ENCODE measurements around the gene CRTAC1. TPM values are rescaled to one million over a fixed set of nuclear protein-coding genes. Genes with fewer than 3 reads are reported as not detected.

Gene CRTAC1
- total RNA-seq (2013) = not detected
- polyA plus RNA-seq (not detected), polyA minus RNA-seq (not detected in 2 replicates), total RNA-seq (0 to 0.60 (median 0.08) reads per million in 11 experiments)

DNA sequence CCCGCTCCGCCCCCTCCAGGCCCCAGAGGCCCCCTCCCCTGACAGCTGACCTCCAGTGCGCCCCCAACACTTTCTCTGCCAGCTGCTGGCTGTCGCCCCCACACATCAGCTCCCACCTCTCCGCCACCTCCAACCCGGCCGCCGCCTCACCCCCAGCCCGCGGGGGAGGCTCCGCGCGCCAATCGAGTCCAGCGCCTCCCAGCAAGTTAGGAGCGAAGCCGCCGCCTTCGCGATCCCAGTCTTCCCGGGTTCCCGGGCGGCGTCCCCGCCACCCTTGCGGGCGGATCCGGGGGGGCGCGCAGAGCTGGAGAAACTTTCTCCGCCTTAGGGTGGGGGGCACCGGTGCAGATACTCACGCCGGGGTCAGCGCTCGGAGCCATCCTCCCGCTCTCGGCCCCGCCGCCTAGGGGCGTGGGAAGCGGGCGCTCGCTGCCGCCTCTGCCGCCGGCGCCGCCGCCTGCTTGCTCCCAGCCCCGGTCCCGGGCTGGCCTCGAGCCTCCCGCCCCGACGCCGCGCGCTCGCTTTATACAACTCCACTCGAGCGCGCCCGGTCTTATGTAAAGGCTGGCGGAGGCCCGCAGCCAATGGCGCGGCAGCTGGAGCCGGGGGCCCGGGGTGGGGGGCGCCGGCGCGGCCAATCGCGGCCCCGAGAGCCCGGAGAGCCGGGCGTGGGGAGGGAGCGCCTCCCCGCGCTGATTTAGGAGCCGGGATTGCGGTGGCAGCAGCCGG lies at the start of gene CRTAC1:
CRTAC1 (minus strand) TSS at position 529 of the 729 bp plus-strand sequence; CDS start at position 380, 149 bp downstream.
- Histone ChIP-seq H3K27me3 (ENCODE audit: control insufficient read depth in 2 of 2, insufficient read depth in 2 of 2, low read length in 2 of 2) (peaks cover 61 to 69% of the 10 kb centered on the region in 2 donors), H3K4me3 (replicated peaks in 1 of 3; ENCODE audit: low read depth in 2 of 3, low read length in 3 of 3) (no peak within 1 kb of the TSS), H4K20me1 (ENCODE audit: insufficient read depth, low read length) (no peaks in the 10 kb centered on the region), H3K9ac (ENCODE audit: insufficient read depth, low read length, poor library complexity, severe bottlenecking) (no peak within 1 kb of the TSS), H3K4me2 (replicated peaks; ENCODE audit: extremely low read depth, low read length, poor library complexity, severe bottlenecking) (no peak within 1 kb of the TSS), H3K4me1 (ENCODE audit: control insufficient read depth in 1 of 2, insufficient read depth in 2 of 2, low read length in 2 of 2) (no peaks in the 10 kb centered on the region), H3K9me3 (replicated peaks in 1 of 2; ENCODE audit: control insufficient read depth in 1 of 2, insufficient read depth in 1 of 2, low read length in 2 of 2) (peaks cover 0 to 24% of the 10 kb centered on the region in 2 donors), H2AFZ (ENCODE audit: insufficient read depth, low read depth, low read length, poor library complexity, severe bottlenecking) (no peak within 1 kb of the TSS), H3K27ac (ENCODE audit: low read depth in 1 of 2, low read length in 2 of 2) (no peak within 1 kb of the TSS), H3K79me2 (ENCODE audit: insufficient read depth, low read length) (no peaks in the 10 kb centered on the region), H3K36me3 (replicated peaks in 1 of 2; ENCODE audit: control insufficient read depth in 1 of 2, insufficient read depth in 2 of 2, low read length in 2 of 2) (no peaks in the 10 kb centered on the region)
- no peak for DNase-seq
- Mint-ChIP-seq H3K27ac (peak within 1 kb of the TSS in 1 of 7 donors; percentile 58), H3K4me1 (no peaks in the 10 kb centered on the region), H3K36me3 (peaks cover 0 to 5% of the 10 kb centered on the region in 2 donors), H3K4me3 (peak within 1 kb of the TSS in 1 of 2 donors; percentile 65), H3K9me3 (peaks cover 0 to 12% (median 0%) of the 10 kb centered on the region in 7 donors), H3K27me3 (ENCODE audit: low read depth in 3 of 3) (peaks cover 68 to 83% (median 77%) of the 10 kb centered on the region in 3 donors)
- 2% methylated on average over 85 of the region's 86 CpGs for WGBS (ENCODE audit: insufficient coverage)
- intact Hi-C loops (cut with micrococcal nuclease) = no loop called here
- no peak for TF ChIP-seq CTCF (IDR thresholded peaks at IDR 0.05)

DNA sequence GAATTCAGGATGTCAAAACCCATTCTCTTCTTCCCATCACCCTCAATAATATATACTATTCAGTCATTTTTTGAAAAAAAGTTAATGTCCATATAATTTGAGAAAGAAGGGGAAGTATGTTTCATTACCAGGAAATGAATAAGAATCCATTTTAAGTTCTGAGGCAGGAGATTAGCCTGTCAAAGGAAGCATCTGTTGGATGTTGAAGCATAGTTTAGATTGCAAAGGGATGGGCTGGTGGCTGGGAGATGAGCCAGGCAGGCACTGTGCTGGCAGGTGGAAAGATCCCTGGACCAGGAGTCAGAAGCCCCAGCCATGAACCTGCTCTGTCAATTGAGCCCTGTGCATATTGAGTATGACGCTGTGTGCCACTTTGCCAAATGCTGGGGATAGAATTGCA lies 48.4 kb upstream of the CRTAC1 start:
- Histone ChIP-seq H3K9me3 (replicated peaks in 1 of 2; ENCODE audit: control insufficient read depth in 1 of 2, insufficient read depth in 1 of 2, low read length in 2 of 2) (no peaks in the 10 kb centered on the region), H3K4me2 (replicated peaks; ENCODE audit: extremely low read depth, low read length, poor library complexity, severe bottlenecking) (no peak overlapping the region), H2AFZ (ENCODE audit: insufficient read depth, low read depth, low read length, poor library complexity, severe bottlenecking) (no peak overlapping the region), H3K79me2 (ENCODE audit: insufficient read depth, low read length) (no peaks in the 10 kb centered on the region), H3K27me3 (ENCODE audit: control insufficient read depth in 2 of 2, insufficient read depth in 2 of 2, low read length in 2 of 2) (peaks cover 4 to 6% of the 10 kb centered on the region in 2 donors), H3K9ac (ENCODE audit: insufficient read depth, low read length, poor library complexity, severe bottlenecking) (no peak overlapping the region), H4K20me1 (ENCODE audit: insufficient read depth, low read length) (no peaks in the 10 kb centered on the region), H3K4me3 (replicated peaks in 1 of 3; ENCODE audit: low read depth in 2 of 3, low read length in 3 of 3) (no peak overlapping the region), H3K27ac (ENCODE audit: low read depth in 1 of 2, low read length in 2 of 2) (no peak overlapping the region), H3K4me1 (ENCODE audit: control insufficient read depth in 1 of 2, insufficient read depth in 2 of 2, low read length in 2 of 2) (peaks cover 9 to 12% of the 10 kb centered on the region in 2 donors), H3K36me3 (replicated peaks in 1 of 2; ENCODE audit: control insufficient read depth in 1 of 2, insufficient read depth in 2 of 2, low read length in 2 of 2) (no peaks in the 10 kb centered on the region)
- Mint-ChIP-seq H3K4me3 (no peak overlapping the region), H3K9me3 (peaks cover 0 to 2% (median 0%) of the 10 kb centered on the region in 7 donors), H3K27me3 (ENCODE audit: low read depth in 3 of 3) (peaks cover 19 to 24% (median 20%) of the 10 kb centered on the region in 3 donors), H3K27ac (no peak overlapping the region), H3K4me1 (peaks cover 16% of the 10 kb centered on the region), H3K36me3 (no peaks in the 10 kb centered on the region)
- WGBS (ENCODE audit: insufficient coverage) = 100% methylated on average over 1 of the region's 1 CpG
- no peak for DNase-seq
- TF ChIP-seq CTCF (IDR thresholded peaks at IDR 0.05) = no peak
- intact Hi-C loops (cut with micrococcal nuclease) = no loop called here
